DMS 273 (cell line): ENCODE data around the gene ATP10A.

ENCODE experiments used
- DNase-seq: peaks from one replicate; lab custom pipeline; 2025; ENCODE audit not compliant: unreplicated experiment; lab: John Stamatoyannopoulos, UW

Gene ATP10A

GRCh38 chr15:25742776-25743547, 120.2 kb downstream of the ATP10A start:
- DNase-seq, result no peak

- DNase-seq, result no peak
These were observed 120.9 kb downstream of the ATP10A start for GRCh38 chr15:25742041-25742730.

GRCh38 chr15:25741256-25741580, 121.9 kb downstream of the ATP10A start:
- no peak for DNase-seq

GRCh38 chr15:25740383-25741255, 122.5 kb downstream of the ATP10A start:
- no peak for DNase-seq

- peak; percentile 72 for DNase-seq
These were observed 123.4 kb downstream of the ATP10A start for GRCh38 chr15:25739687-25740121.

GRCh38 chr15:25738171-25738965, 124.8 kb downstream of the ATP10A start:
- DNase-seq, result no peak

GRCh38 chr15:25737218-25737643, 125.9 kb downstream of the ATP10A start:
- DNase-seq, result no peak

GRCh38 chr15:25736461-25736860, 126.7 kb downstream of the ATP10A start:
- DNase-seq, result no peak

GRCh38 chr15:25735550-25736384, 127.4 kb downstream of the ATP10A start:
- DNase-seq, result no peak

- no peak for DNase-seq
These were observed 128.3 kb downstream of the ATP10A start for GRCh38 chr15:25734680-25735355.

- DNase-seq, result no peak
These were observed 129.1 kb downstream of the ATP10A start for GRCh38 chr15:25733856-25734679.

GRCh38 chr15:25733036-25733855, 129.9 kb downstream of the ATP10A start:
- no peak for DNase-seq

- DNase-seq, result no peak
These were observed 130.9 kb downstream of the ATP10A start for GRCh38 chr15:25732191-25732590.

- DNase-seq, result no peak
These were observed 131.7 kb downstream of the ATP10A start for GRCh38 chr15:25731411-25731810.

GRCh38 chr15:25730918-25731317, 132.2 kb downstream of the ATP10A start:
- no peak for DNase-seq

GRCh38 chr15:25728816-25729215, 134.3 kb downstream of the ATP10A start:
- DNase-seq, result no peak

- no peak for DNase-seq
These were observed 135.1 kb downstream of the ATP10A start for GRCh38 chr15:25727867-25728600.
